NCI-H774 (cell line): Measurements from ENCODE around the gene HOMER1.

Experiments used
- DNase-seq: peaks from one replicate; lab custom pipeline; 2025; lab: John Stamatoyannopoulos, UW

HOMER1 gene

GRCh38 chr5:79513704-79514390, at the start of gene HOMER1:
TSS of gene HOMER1 (minus strand) at chr5:79514134. CDS start at chr5:79512774, 1,360 bp downstream.
- peak; percentile 73 for DNase-seq

GRCh38 chr5:79563247-79563590, 49.3 kb upstream of the HOMER1 start:
- no peak for DNase-seq

GRCh38 chr5:79562351-79563246, 48.7 kb upstream of the HOMER1 start:
- DNase-seq, result no peak

GRCh38 chr5:79561525-79561893, 47.6 kb upstream of the HOMER1 start:
- DNase-seq, result no peak

GRCh38 chr5:79560771-79561524, 47.0 kb upstream of the HOMER1 start:
- DNase-seq, result no peak

GRCh38 chr5:79555418-79555817, 41.5 kb upstream of the HOMER1 start:
- DNase-seq, result no peak

GRCh38 chr5:79552984-79553383, 39.0 kb upstream of the HOMER1 start:
- no peak for DNase-seq

GRCh38 chr5:79547982-79548381, 34.0 kb upstream of the HOMER1 start:
- DNase-seq, result no peak

GRCh38 chr5:79547429-79547822, 33.5 kb upstream of the HOMER1 start:
- no peak for DNase-seq

GRCh38 chr5:79546782-79547428, 33.0 kb upstream of the HOMER1 start:
- DNase-seq, result no peak

GRCh38 chr5:79544131-79544530, 30.2 kb upstream of the HOMER1 start:
- no peak for DNase-seq

GRCh38 chr5:79540939-79541338, 27.0 kb upstream of the HOMER1 start:
- DNase-seq, result no peak

GRCh38 chr5:79536193-79536906, 22.4 kb upstream of the HOMER1 start:
- DNase-seq, result no peak

GRCh38 chr5:79535477-79536192, 21.7 kb upstream of the HOMER1 start:
- no peak for DNase-seq

- DNase-seq, result no peak
Observed at GRCh38 chr5:79529110-79529509, 15.2 kb upstream of the HOMER1 start.

GRCh38 chr5:79527431-79527830, 13.5 kb upstream of the HOMER1 start:
- no peak for DNase-seq

- no peak for DNase-seq
Observed at GRCh38 chr5:79526928-79527327, 13.0 kb upstream of the HOMER1 start.

GRCh38 chr5:79526493-79526892, 12.6 kb upstream of the HOMER1 start:
- DNase-seq, result no peak

- no peak for DNase-seq
Observed at GRCh38 chr5:79521156-79521555, 7.2 kb upstream of the HOMER1 start.

- DNase-seq, result no peak
Observed at GRCh38 chr5:79518718-79519117, 4.8 kb upstream of the HOMER1 start.

- no peak for DNase-seq
Observed at GRCh38 chr5:79517601-79518000, 3.7 kb upstream of the HOMER1 start.
